Stomach smooth muscle (tissue), 2 donors: ENCODE measurements around the gene RNH1.

Experiments
- H3K27ac ChIP-seq: one replicate; pipeline ENCODE4 v1.7.0; 2013; ENCODE audit warnings: mild to moderate bottlenecking, low read length, inconsistent platforms
- H3K27me3 ChIP-seq, 2 donors: one replicate each; pipeline ENCODE4 v1.7.0; 2013; ENCODE audit warnings: low read length in 2 of 2; ENCODE audit not compliant: insufficient read depth in 2 of 2, control insufficient read depth in 1 of 2
- H3K36me3 ChIP-seq, 2 donors: one replicate each; pipeline ENCODE4 v1.7.0; 2013; ENCODE audit warnings: low read length in 2 of 2; ENCODE audit not compliant: control insufficient read depth in 2 of 2, insufficient read depth in 2 of 2
- H3K4me1 ChIP-seq: one replicate; pipeline ENCODE4 v1.7.0; 2013; ENCODE audit warnings: low read length; ENCODE audit not compliant: control insufficient read depth, insufficient read depth
- H3K4me3 ChIP-seq, 2 donors: one replicate each; pipeline ENCODE4 v1.7.0; 2013; ENCODE audit warnings: low read length in 2 of 2
- H3K9ac ChIP-seq, 2 donors: one replicate each; pipeline ENCODE4 v1.7.0; 2013; ENCODE audit warnings: low read length in 2 of 2, mild to moderate bottlenecking in 1 of 2
- H3K9me3 ChIP-seq, 2 donors: one replicate each; pipeline ENCODE4 v1.7.0; 2013; ENCODE audit warnings: low read length in 2 of 2; ENCODE audit not compliant: control insufficient read depth in 2 of 2
- donor health status: healthy.
- donor health status: Pancreatic carcinoma.

Gene RNH1

DNA sequence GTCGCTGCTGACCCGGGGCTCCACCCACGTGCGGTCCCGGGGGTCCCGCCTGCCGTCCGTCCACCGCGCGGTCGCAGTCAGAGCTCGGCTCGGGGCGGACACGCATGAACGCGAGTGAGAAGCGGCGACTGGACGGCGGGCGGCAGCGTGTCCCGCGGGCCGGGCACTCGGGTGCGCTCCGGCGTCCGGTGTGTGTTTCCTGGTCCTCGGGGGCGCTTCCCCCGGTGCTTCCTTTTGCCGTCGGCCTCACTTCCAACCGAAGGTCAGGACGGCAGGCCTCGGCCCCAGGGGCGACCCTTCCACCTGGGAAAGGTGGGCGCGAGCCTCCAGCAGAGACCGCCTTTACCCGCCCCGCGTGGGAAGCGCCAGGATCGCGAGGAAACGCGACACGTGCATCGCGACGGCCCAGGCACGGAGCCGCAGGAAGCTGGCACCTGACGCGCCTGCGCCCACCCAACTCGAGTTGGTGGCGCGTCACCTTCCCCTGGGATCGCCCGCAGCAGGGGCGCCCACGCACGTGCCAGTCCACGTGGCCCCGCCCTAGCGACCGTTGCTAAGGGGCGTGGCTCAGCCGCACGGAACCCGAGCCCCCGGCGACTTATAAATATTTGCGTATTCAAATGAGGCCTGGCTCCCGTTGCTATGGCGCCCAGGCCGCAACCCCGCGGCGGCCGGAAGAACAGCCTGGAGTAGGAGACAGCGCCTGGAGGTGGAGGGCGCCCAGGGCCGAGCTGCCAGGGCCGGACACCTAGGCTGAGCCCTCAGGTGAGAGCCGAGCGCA, 30.0 kb upstream of the RNH1 start, which contains the start of gene LRRC56:
Gene LRRC56, plus strand, starts transcription at position 687 of the 781 bp plus-strand sequence. CDS start 3,158 bp downstream, outside the sequence.
- Histone ChIP-seq H3K36me3 (peaks cover 0 to 11% of the 10 kb centered on the region in 2 donors), H3K27ac (no peak within 1 kb of the TSS)

DNA sequence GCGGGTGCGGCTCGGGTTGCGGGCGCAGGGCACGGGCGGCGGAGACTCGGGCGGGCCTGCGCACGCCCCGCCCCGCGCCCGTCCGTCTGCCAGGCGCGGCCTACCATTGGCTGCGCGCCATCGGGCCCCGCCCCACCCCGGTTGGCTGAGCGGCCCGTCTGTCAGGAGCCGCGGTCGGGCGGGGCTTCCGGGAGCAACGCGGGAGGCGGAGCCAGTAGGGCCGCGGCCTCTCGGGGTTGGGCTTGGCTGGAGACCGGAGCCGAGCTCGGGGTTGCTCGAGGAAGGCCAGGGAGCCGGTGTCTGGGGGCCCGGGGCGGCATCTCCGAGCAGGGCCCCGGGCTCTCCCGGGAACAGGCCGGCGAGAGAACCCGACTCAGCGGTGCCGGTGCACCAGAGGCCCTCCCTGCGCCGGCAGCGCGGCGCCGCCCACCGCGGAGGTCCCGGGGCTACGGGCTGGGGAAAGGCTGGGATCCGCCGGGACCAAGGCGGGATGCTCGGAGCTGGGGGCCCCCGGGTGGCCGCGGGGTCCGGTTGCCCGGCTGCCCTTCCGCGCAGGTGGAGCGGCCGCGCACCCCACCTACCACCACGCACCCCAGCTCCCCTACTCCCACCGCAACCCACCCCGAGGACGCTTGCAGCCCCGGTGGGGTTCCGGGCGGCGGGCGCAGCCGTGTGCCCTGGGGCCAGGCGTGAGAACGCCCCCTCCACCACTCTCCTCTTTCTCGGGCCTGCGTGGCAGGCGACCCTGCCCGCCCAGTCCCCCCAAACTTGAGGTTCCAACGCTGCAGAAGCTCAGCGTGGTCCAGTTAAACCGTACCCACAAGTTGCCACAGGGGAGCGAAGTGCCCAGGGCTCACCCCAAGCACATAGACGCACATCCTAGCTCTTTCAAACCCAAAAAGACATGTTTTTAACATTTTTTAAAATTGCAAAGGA, 28.7 kb upstream of the RNH1 start, which contains the start of gene HRAS:
Gene HRAS, minus strand, starts transcription at position 58 of the 936 bp plus-strand sequence.
- no peaks in the 10 kb centered on the region for H3K9me3 ChIP-seq
- peaks cover 30% of the 10 kb centered on the region for H3K4me1 ChIP-seq
- H3K36me3 ChIP-seq: peaks cover 0 to 12% of the 10 kb centered on the region in 2 donors
- H3K9ac ChIP-seq: peak within 1 kb of the TSS; percentile 65 to 68
- H3K4me3 ChIP-seq: peak within 1 kb of the TSS; percentile 64 to 83
- H3K27ac ChIP-seq: peak within 1 kb of the TSS; percentile 37
- H3K27me3 ChIP-seq: peaks cover 2 to 35% of the 10 kb centered on the region in 2 donors

More for the DNA sequence above, 30.0 kb upstream of the RNH1 start, which contains the start of gene LRRC56:
- peaks cover 2 to 35% of the 10 kb centered on the region in 2 donors for H3K27me3 ChIP-seq
- H3K9me3 ChIP-seq: no peaks in the 10 kb centered on the region
- H3K4me3 ChIP-seq: peak within 1 kb of the TSS in 1 of 2 donors; percentile 64
- peaks cover 30% of the 10 kb centered on the region for H3K4me1 ChIP-seq
- peak within 1 kb of the TSS in 1 of 2 donors; percentile 9 for H3K9ac ChIP-seq

DNA sequence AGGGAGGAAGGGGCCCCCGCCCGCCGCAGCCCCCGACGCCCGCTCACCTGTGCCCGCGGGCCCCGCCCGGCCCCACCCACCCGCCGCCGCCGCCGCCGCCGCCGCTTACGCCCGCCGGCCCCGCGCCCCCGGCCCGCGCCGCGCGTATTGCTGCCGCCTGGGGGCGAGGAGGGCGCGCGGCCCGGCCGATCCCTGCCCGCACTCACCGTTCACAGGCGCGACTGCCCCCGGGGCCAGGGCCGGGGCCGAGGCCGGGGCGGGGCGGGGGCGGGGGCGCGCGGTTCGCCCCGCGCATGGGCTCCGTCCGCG, 28.1 kb upstream of the RNH1 start:
- no peak overlapping the region for H3K27ac ChIP-seq
- peaks cover 30% of the 10 kb centered on the region for H3K4me1 ChIP-seq
- H3K36me3 ChIP-seq: peaks cover 0 to 12% of the 10 kb centered on the region in 2 donors
- H3K27me3 ChIP-seq: peaks cover 2 to 33% of the 10 kb centered on the region in 2 donors
- no peaks in the 10 kb centered on the region for H3K9me3 ChIP-seq
- no peak overlapping the region for H3K9ac ChIP-seq
- H3K4me3 ChIP-seq: peak overlapping the region in 1 of 2 donors; percentile 83

DNA sequence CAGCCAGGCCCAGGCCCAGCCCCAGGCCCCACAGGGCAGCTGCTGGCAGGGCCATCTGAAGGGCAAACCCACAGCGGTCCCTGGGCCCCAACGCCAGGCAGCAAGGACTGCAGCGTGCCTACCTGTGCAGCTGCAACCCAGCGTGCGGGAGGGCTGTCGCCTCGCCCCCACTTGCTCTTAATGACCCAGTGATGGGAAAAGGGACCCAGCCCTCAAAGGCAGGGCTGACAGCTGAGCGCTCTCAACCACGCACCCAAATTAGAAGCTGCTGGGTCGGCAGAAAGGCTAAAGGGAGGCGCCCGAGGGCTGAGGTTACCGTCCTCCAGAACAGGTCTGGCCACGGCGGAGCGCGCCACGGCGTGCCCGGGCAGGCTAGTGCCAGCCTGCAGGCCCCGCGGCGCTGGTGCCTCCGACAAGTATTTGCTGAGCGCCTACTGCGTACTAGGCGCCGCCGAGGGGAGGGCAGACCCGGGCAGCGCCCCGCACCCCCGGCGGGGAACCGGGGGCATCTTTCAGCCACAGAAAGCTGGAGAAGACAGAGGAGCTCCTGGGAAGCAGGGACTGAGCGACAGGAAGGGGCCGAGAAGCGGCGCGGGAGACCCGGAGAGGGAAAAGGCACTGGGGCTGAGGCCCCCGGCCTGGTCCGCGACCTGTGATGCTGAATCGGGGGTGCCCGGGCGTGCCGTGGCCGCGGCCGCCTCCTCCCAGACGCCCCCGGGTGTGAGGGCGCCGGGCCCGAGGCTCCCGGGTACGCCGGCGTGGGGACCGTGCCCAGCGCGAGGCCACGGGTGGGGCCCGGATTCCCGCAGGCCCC, 27.6 kb upstream of the RNH1 start:
- H3K9ac ChIP-seq: peak overlapping the region; percentile 65 to 68
- peak overlapping the region; percentile 64 to 83 for H3K4me3 ChIP-seq
- H3K4me1 ChIP-seq: peaks cover 30% of the 10 kb centered on the region
- peaks cover 0 to 12% of the 10 kb centered on the region in 2 donors for H3K36me3 ChIP-seq
- H3K27ac ChIP-seq: peak overlapping the region; percentile 37
- peaks cover 2 to 28% of the 10 kb centered on the region in 2 donors for H3K27me3 ChIP-seq
- no peaks in the 10 kb centered on the region for H3K9me3 ChIP-seq

GRCh38 chr11:533586-534395, 26.7 kb upstream of the RNH1 start:
- Histone ChIP-seq H3K4me1 (peaks cover 30% of the 10 kb centered on the region), H3K36me3 (peaks cover 0 to 12% of the 10 kb centered on the region in 2 donors), H3K9ac (peak overlapping the region in 1 of 2 donors; percentile 29), H3K4me3 (peak overlapping the region in 1 of 2 donors; percentile 83), H3K27me3 (peaks cover 2 to 27% of the 10 kb centered on the region in 2 donors), H3K27ac (no peak overlapping the region), H3K9me3 (no peaks in the 10 kb centered on the region)

- Histone ChIP-seq H3K4me1 (peaks cover 30% of the 10 kb centered on the region), H3K27ac (no peak overlapping the region)
These were observed 26.0 kb upstream of the RNH1 start for GRCh38 chr11:532986-533585.

DNA sequence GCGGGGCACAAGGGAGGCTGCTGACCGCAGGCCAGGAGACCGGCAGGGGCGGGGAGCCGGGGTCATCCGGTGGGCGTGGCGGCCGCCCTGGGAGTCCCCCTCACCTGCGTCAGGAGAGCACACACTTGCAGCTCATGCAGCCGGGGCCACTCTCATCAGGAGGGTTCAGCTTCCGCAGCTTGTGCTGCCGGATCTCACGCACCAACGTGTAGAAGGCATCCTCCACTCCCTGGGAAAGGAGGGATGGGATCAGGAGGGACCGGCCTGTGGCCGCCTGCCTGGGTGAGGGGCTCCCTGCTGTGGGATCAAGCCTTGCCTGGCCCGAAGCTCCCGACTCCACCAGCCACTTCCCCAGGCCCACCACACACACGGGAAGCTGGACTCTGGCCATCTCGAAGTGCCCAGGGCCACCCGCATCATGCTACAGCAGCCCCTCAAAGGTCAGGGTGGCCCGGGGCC, 25.5 kb upstream of the RNH1 start:
- Histone ChIP-seq H3K4me3 (no peak overlapping the region), H3K27ac (no peak overlapping the region), H3K9ac (no peak overlapping the region), H3K9me3 (no peaks in the 10 kb centered on the region), H3K27me3 (peaks cover 2 to 15% of the 10 kb centered on the region in 2 donors), H3K36me3 (peaks cover 0 to 12% of the 10 kb centered on the region in 2 donors), H3K4me1 (peaks cover 27% of the 10 kb centered on the region)

More at GRCh38 chr11:532986-533585, 26.0 kb upstream of the RNH1 start:
- H3K36me3 ChIP-seq: peaks cover 0 to 12% of the 10 kb centered on the region in 2 donors
- H3K9me3 ChIP-seq: no peaks in the 10 kb centered on the region
- H3K9ac ChIP-seq: no peak overlapping the region
- H3K4me3 ChIP-seq: no peak overlapping the region
- H3K27me3 ChIP-seq: peaks cover 2 to 20% of the 10 kb centered on the region in 2 donors

- Histone ChIP-seq H3K27me3 (peaks cover 0 to 10% of the 10 kb centered on the region in 2 donors), H3K27ac (no peak overlapping the region), H3K9me3 (no peaks in the 10 kb centered on the region), H3K36me3 (peaks cover 0 to 12% of the 10 kb centered on the region in 2 donors), H3K4me3 (no peak overlapping the region), H3K4me1 (peaks cover 22% of the 10 kb centered on the region), H3K9ac (no peak overlapping the region)
These were observed 25.0 kb upstream of the RNH1 start for GRCh38 chr11:531919-532526.
